Measurements from ENCODE around the gene TRIM54.

DNA sequence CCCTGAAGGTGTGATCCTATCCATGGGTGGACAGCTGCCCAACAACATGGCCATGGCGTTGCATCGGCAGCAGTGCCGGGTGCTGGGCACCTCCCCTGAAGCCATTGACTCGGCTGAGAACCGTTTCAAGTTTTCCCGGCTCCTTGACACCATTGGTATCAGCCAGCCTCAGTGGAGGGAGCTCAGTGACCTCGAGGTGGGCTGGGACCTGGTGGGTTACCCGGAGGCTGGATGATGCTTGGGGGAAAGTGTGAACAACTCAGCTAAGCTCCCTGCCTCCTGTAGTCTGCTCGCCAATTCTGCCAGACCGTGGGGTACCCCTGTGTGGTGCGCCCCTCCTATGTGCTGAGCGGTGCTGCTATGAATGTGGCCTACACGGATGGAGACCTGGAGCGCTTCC is 48.9 kb upstream of the TRIM54 start:
- TF ChIP-seq, protein P1, sequence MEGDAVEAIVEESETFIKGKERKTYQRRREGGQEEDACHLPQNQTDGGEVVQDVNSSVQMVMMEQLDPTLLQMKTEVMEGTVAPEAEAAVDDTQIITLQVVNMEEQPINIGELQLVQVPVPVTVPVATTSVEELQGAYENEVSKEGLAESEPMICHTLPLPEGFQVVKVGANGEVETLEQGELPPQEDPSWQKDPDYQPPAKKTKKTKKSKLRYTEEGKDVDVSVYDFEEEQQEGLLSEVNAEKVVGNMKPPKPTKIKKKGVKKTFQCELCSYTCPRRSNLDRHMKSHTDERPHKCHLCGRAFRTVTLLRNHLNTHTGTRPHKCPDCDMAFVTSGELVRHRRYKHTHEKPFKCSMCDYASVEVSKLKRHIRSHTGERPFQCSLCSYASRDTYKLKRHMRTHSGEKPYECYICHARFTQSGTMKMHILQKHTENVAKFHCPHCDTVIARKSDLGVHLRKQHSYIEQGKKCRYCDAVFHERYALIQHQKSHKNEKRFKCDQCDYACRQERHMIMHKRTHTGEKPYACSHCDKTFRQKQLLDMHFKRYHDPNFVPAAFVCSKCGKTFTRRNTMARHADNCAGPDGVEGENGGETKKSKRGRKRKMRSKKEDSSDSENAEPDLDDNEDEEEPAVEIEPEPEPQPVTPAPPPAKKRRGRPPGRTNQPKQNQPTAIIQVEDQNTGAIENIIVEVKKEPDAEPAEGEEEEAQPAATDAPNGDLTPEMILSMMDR (conservative IDR thresholded peaks at IDR 0.05; ENCODE audit: low read depth, low read length): no peak
- TF ChIP-seq EZH2phosphoT487 (IDR thresholded peaks at IDR 0.05; ENCODE audit: borderline replicate concordance, low read length) (no peak), EZH2 (IDR thresholded peaks at IDR 0.05; ENCODE audit: low read length, unreplicated experiment) (no peak)

Measured in PC-3 (cell line).